NCI-H2171 treated with DMSO at 0.1 percent for 48 hours (cell line): ENCODE data around the gene CDK14.

Experiments used
- DNase-seq: peaks from one replicate; lab custom pipeline; 2025; lab: John Stamatoyannopoulos, UW

CDK14 gene

GRCh38 chr7:90595801-90596670 lies at the start of gene CDK14:
TSS of gene CDK14 (plus strand) at chr7:90596321. CDS start at chr7:90596628, 307 bp downstream.
- peak; percentile 71 for DNase-seq

GRCh38 chr7:90551036-90551435 lies 45.1 kb upstream of the CDK14 start:
- no peak for DNase-seq

- peak; percentile 28 for DNase-seq
Observed at GRCh38 chr7:90552521-90552920, 43.6 kb upstream of the CDK14 start.

DNA sequence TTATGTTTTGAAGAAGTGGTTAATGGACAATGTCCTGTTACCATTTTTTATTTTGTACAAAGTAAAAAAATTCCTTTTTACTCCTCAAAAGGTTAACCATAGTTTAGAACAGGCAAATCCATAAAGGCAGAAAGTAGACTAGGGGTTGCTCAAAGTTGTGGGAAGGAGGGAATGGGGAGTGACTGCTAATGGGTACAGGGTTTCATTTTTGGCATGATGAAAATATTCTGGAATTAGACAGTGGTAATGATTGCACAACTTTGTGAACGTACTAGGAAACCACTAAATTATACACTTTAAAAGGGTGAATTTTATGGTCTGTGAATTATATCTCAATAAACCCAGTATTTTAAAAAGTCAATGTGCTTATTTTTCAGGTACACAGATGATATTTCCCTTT lies 35.4 kb upstream of the CDK14 start:
- no peak for DNase-seq

DNA sequence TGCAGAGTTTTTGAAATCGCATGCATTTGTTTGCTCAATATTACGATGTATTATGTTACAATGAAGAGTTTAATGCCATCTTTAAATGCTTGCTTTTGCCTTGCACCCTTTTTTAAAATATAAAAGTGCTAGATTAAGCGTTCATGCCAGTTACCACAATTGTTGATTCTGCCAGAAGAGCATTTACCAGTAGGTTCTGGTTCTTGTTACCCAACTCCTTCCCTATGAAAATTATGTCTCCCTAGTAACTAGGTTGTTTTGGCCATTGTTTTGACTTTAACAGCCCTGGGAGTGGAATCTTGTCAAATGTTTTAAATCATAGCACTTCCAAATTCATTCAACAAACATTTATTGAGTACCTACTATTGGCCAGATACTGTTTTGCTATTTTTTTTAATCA lies 32.8 kb upstream of the CDK14 start:
- no peak for DNase-seq

GRCh38 chr7:90564455-90564854 lies 31.7 kb upstream of the CDK14 start:
- no peak for DNase-seq

- DNase-seq: no peak
Observed at GRCh38 chr7:90568213-90568612, 27.9 kb upstream of the CDK14 start.

DNA sequence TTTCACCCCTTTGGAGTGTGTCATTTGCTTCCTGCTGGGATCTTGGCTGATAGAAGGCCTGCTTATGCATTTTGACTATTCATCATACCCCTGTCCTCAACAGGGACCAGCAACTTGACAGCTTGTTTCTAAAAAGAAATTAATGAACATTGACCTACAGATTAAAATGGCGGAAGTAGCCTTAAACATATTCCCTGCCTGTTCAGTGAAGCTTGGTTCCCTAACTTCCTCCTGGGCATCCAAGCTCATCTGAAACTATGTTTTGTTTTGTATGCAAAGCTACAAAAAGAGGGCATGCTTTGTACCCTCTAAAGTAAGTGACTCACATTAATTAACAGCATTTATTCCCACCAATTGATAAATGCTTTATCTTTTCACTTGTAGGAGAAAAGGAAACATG lies 26.8 kb upstream of the CDK14 start:
- DNase-seq: no peak

DNA sequence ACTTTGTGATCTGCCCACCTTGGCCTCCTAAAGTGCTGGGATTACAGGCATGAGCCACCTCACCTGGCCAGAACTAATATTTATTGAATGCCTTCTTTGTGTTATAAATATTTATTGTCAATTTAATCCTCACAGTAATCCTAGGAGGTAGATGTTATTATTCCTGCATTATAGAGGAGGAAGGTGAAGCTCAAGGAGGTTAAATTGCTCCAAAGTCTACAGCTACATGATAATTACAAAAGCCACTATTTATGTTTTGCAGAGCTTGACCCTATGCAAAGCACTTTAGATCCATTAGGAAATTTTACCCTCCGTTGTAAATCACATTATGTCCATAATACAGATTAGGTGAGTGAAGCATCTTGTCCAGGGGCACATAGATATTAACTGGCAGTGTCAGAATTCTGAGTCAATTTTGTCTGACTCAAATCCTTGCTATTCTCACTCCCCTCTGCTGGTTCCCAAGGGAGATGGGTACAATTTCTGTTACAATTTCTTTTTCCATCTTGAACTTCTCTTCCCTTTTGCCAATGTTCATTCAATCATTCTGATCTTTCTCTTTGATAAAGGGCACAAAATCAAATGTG lies 25.7 kb upstream of the CDK14 start:
- no peak for DNase-seq

DNA sequence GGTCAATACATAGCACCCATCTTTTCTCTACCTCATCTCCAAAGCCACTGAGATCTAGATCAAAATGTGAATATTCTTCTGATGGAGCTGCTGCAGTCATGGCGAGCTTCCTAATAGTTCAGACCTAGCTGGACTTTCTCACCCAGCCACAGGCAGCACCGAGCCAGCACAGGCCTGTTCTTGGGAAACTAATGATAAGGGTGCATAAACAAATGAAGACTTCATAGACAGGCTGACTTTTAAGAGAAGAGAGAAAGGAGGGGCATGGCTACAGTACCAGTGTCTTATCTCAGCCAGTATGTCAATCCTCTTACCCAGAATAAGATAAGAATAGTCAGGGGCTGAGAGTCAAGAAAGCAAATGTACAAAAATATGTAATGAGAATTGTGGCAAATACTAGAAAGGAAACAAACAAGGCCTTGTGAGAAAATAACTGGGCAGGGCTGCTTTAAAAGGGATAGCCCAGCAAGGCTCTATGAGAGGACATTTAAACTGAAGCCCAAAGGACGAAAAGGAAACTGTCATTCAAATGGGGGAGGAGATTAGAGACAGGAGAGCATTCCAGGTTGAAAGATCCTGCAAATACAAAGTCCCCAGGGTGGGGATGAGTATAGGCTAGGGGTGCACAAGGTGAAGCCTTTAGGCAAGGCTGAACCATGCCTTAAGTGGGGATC lies 21.8 kb upstream of the CDK14 start:
- DNase-seq: no peak

DNA sequence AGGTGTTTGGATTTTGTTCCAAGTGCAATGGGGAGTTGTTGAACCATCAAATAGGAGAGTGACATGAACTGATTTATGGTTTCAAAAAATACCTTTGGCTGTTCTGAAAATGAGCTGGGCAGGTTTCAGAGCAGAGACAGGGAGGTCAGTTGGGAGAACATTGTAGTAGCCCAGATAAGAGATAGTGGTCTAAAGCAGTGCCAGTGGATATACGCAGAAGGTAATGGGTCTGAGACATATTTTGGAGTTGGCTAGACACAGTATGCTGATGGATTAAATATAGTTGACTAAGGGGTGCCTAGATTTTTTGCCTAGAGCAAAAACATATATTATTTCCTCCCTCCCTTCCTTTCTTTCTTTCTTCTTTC lies 21.3 kb upstream of the CDK14 start:
- DNase-seq: no peak

DNA sequence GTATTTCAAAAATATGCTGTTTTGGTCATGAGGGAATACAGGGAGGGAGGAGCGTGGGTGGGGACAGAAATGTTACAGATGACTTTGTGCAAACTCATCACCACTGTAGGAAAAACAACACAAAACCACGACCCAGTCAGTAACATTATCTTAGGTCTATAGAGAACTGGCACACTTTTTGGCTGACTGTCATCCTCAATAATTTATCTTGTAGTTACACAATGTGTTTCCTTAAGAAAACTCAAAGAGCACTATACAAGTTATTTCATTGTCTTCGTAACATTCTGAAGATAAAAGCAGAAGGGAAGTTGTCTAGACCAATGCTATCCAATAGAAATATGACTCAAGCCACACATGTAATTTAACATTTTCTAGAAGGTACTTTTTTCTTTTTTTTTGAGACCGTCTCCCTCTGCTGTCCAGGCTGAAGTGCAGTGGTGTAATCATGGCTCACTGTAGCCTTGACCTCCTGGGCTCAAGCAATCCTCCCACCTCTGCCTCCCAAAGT lies 16.9 kb upstream of the CDK14 start:
- DNase-seq: no peak

DNA sequence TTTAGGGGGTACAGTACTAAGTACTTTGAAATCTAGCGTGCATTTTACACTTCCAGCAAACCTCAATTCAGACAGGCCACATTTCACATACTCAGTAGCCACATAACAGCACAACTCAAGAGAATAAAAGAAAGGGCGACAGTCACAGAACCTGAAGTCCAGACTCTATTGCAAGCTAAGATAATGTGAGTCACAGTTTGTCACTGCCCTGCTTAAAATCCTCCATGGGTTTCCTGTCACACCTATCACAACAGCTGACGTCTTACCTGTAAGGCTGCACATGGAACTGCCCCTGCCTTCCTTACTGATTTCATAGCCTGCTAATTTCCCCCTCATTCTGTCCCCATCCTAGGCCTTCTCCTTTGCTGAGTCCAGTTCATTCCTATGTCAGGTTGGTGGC lies 16.1 kb upstream of the CDK14 start:
- no peak for DNase-seq

DNA sequence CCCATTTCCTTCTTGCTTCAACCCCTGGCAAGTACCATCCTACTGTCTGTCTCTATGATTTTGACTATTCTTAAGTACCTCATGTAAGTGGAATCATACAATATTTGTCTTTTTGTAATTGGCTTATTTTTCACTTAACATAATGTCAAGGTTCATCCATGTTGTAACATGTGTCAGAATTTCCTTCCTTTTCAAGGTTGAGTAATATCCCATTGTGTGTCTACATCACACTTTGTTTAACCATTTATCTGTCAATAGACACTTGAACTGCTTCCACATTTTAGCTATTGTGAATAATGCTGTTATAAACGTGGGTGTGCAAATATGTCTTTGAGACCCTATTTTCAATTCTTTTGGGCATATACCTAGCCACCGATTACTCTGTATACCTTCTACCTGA lies 14.0 kb upstream of the CDK14 start:
- DNase-seq: no peak

DNA sequence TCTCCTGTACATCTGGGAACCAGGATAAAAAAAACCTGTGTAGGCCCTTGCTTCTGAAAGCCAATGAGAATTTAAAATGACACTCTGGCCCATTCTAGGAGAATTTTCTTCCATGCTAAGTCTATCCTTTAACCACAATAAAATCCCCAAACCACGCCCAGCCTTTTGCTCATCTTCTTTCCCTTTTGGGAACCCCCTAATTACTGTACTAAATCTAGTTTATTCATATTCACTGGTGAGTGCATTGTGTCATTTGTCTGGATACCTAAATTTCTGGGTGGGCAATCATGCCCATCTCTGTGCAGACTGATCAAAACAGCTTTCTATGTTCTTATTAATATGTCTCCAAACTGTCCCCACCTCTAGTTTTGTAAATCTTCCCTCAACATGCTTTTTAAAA lies 11.7 kb upstream of the CDK14 start:
- no peak for DNase-seq

GRCh38 chr7:90586091-90586490 lies 10.0 kb upstream of the CDK14 start:
- no peak for DNase-seq

GRCh38 chr7:90587766-90588165 lies 8.4 kb upstream of the CDK14 start:
- no peak for DNase-seq

DNA sequence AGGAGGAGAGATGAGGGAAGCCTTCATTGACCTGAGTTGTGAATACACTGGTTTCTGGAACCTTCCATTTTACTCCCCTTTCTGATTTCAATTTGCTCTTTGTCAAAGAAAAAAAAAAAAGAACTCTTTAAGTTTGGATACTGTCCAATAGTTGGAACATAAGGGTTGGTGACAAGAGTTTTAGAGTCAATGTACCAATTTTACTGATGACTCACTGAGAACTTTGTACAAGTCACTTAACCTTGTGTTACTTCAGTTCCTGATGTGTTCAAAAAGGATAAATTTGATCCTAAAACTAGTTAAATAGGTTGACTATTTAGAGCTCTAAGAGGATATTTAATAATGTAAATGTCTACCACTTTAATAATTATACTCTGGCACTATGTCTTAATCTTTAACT lies 4.1 kb upstream of the CDK14 start:
- no peak for DNase-seq

- DNase-seq: no peak
Observed at GRCh38 chr7:90593205-90593604, 2.9 kb upstream of the CDK14 start.

DNA sequence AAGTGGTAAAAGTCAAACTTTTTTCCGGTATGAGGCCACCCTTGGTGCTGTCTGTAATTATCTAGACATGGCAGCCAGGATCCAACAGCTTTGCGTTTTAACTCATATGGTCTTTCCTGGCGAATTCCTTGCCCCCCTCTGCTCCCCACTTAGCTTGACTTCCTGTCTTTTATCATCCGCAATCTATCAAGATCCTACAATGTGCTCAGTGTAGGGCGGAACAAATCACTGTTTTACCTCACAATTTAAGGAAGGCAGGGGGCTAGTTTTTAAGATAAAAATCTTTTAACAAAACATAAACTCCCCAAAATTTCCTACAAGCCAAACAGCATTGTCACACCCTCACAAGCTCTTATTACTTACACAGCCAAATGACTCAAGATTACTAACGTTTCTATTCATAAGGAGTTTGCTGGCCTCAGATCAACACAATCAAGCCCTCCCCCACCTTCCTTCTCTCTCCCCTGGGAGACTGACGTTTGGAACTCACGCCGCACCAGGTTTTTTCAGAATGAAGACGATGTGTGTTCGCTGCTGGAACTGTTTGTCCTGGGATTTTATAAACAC lies 1.3 kb upstream of the CDK14 start:
- peak; percentile 79 for DNase-seq

GRCh38 chr7:90595342-90595800 lies 750 bp upstream of the CDK14 start:
- peak; percentile 69 for DNase-seq
